Measurements from ENCODE around the gene RPRD2. TPM values are rescaled to one million over a fixed set of nuclear protein-coding genes. Genes with fewer than 3 reads are reported as not detected.
"Not testable (repeated sequence)": the region's sequence is repeated elsewhere in the genome, so short reads cannot be mapped to it uniquely, and the experiment has no call there.

The RPRD2 gene
- 10 to 100 TPM; 18.5 to 33.7 (median 29.7) TPM for total RNA-seq
- polyA plus RNA-seq: 10 to 100 TPM in 1 of 3 donors, 1 to 10 TPM in 2; 5.0 to 22.1 (median 8.9) TPM
- long read RNA-seq, donor 1, partial matches to known transcripts: 1 of 5 reads
- long read RNA-seq, donor 1, other reads (novel, unspliced or antisense): 4 of 5 reads
- long read RNA-seq, donor 2, full-length matches to known transcripts: 3 of 18 reads
- long read RNA-seq, donor 2, partial matches to known transcripts: 0 of 18 reads
- long read RNA-seq, donor 2, other reads (novel, unspliced or antisense): 15 of 18 reads

DNA sequence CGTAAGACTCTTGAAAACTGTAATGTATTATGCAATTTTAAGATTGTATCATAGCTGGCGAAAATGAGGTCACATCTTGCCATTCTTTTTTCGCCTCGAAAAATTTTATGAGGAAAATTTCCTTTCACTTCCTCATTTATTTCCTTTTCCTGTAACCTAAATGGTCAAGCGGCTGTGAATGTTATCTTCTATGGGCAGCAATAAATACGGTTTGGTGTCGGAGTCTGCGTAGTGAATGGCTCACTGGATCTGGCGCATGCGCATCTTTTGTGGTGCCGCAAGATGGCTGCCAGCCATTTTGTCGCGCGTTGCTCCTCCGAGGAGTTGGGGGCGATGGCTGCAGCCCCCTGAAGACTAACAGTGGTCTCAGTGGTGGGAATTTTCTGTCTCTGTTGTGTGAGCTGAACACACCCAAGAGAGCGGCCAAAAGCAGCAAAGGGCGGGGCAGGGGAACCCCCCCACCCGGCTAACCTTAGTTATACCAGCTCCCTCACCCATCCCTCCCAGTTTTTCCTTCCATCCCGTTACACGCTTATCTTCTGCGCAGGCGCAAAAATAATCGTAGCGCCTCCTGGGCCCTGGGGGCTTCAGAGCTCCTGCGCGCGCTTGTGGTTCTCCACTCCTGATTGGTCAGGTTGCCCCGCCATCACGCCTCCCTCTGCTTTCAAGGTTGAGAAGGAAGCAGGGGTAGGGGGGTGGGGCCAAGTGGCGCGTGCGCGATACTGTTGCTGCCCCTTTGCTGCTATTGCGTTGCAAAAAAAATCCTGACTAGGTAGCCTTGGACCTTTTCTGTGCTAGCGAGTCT lies at the start of gene RPRD2:
TSS of gene RPRD2 (plus strand) at position 722 of the 805 bp plus-strand sequence. CDS start 568 bp downstream, outside the sequence.
- H3K9me3 ChIP-seq: no peaks in the 10 kb centered on the region
- H3K4me3 ChIP-seq: peak within 1 kb of the TSS; percentile 94
- ATAC-seq (peak; percentile 94 to 97 (median 96)), DNase-seq (peak; percentile 99 to 100)
- H3K27ac ChIP-seq: peak within 1 kb of the TSS; percentile 93
- H3K27me3 ChIP-seq (ENCODE audit: insufficient read depth in 3 of 3, low read length in 2 of 3): no peaks in the 10 kb centered on the region
- intact Hi-C loops (cut with DNase I): no loop called here
- 1% methylated on average over 36 of the region's 36 CpGs for WGBS, 3 donors
- TF ChIP-seq, protein P1, sequence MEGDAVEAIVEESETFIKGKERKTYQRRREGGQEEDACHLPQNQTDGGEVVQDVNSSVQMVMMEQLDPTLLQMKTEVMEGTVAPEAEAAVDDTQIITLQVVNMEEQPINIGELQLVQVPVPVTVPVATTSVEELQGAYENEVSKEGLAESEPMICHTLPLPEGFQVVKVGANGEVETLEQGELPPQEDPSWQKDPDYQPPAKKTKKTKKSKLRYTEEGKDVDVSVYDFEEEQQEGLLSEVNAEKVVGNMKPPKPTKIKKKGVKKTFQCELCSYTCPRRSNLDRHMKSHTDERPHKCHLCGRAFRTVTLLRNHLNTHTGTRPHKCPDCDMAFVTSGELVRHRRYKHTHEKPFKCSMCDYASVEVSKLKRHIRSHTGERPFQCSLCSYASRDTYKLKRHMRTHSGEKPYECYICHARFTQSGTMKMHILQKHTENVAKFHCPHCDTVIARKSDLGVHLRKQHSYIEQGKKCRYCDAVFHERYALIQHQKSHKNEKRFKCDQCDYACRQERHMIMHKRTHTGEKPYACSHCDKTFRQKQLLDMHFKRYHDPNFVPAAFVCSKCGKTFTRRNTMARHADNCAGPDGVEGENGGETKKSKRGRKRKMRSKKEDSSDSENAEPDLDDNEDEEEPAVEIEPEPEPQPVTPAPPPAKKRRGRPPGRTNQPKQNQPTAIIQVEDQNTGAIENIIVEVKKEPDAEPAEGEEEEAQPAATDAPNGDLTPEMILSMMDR (IDR thresholded peaks at IDR 0.05): peak; percentile 7
- peaks cover 11% of the 10 kb centered on the region for H3K4me1 ChIP-seq
- H3K36me3 ChIP-seq (ENCODE audit: insufficient read depth in 1 of 2, low read depth in 1 of 2): no peaks in the 10 kb centered on the region

DNA sequence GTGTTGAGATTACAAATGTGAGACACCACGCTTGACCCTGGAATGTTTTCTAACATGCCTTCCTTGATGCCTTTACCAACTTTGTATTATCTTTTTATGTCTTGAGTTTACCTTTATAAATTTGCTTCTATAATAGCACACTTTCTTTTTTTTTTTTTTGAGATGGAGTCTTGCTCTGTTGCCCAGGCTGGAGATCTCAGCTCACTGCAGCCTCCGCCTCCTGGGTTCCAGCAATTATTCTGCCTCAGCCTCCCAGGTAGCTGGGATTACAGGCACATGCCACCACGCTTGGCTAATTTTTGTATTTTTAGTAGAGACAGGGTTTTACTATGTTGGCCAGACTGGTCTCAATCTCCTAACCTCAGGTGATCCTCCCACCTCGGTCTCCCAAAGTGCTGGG lies 49.3 kb upstream of the RPRD2 start:
- H3K4me1 ChIP-seq; H3K27me3 ChIP-seq (ENCODE audit: insufficient read depth in 3 of 3, low read length in 2 of 3); H3K36me3 ChIP-seq (ENCODE audit: insufficient read depth in 1 of 2, low read depth in 1 of 2); DNase-seq; H3K9me3 ChIP-seq; intact Hi-C loops (cut with DNase I); H3K27ac ChIP-seq; H3K4me3 ChIP-seq; ATAC-seq: not testable (repeated sequence)
- WGBS, 3 donors: 89 to 97% (median 94%) methylated on average over 4 of the region's 4 CpGs

DNA sequence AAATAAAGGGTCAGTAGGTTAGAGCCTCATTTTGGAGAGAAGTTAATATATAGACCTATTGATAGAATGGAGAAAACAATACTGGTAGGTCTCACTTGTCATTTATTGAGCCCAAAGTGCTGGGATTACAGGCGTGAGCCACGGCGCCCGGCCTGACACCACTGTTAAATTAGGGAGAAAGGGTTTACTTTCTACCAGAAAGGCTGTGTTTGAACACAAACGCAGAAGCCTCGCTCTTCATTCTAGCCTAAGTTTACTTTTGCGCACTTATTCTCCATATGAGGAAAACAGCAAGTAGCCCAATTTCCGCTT lies 43.3 kb upstream of the RPRD2 start:
- ATAC-seq: no peak
- intact Hi-C loops (cut with DNase I): no loop called here
- TF ChIP-seq, protein P1 (IDR thresholded peaks at IDR 0.05): no peak

DNA sequence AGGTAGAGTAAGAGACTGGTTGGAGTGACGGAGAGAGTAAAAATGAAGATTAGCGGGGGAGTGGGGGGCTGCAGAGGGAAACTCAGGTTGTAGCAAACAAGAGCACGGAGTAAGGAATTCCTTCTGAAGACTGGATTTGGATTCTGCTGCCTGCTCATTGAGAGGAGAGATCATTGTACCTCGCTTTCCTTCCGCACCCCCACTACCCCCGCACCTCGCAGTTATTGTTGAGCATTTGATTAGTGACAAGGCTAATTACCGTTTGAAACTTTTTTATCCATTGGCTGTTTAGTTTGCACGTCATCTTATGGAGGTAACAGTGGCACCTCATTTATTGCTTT lies 42.2 kb upstream of the RPRD2 start:
- TF ChIP-seq, protein P1 (IDR thresholded peaks at IDR 0.05): no peak
- H3K27me3 ChIP-seq (ENCODE audit: insufficient read depth in 3 of 3, low read length in 2 of 3): no peaks in the 10 kb centered on the region
- intact Hi-C loops (cut with DNase I): no loop called here
- WGBS, 3 donors: 0 to 1% (median 0%) methylated on average over 8 to 9 of the region's 9 CpGs
- peaks cover 6 to 26% of the 10 kb centered on the region in 2 donors for H3K36me3 ChIP-seq (ENCODE audit: insufficient read depth in 1 of 2, low read depth in 1 of 2)
- peak overlapping the region; percentile 84 for H3K4me3 ChIP-seq
- ATAC-seq (peak in 1 of 4 donors; percentile 8), DNase-seq (no peak)
- H3K4me1 ChIP-seq: peaks cover 9% of the 10 kb centered on the region
- no peaks in the 10 kb centered on the region for H3K9me3 ChIP-seq
- peak overlapping the region; percentile 94 for H3K27ac ChIP-seq

More for the DNA sequence above, 43.3 kb upstream of the RPRD2 start:
- no peak for DNase-seq
- Histone ChIP-seq H3K36me3 (ENCODE audit: insufficient read depth in 1 of 2, low read depth in 1 of 2) (peaks cover 4 to 14% of the 10 kb centered on the region in 2 donors), H3K27me3 (ENCODE audit: insufficient read depth in 3 of 3, low read length in 2 of 3) (no peaks in the 10 kb centered on the region), H3K9me3 (no peaks in the 10 kb centered on the region), H3K27ac (peak overlapping the region; percentile 94), H3K4me1 (peaks cover 9% of the 10 kb centered on the region), H3K4me3 (peak overlapping the region; percentile 84)
- WGBS, 3 donors: 73 to 84% (median 78%) methylated on average over 8 of the region's 8 CpGs

DNA sequence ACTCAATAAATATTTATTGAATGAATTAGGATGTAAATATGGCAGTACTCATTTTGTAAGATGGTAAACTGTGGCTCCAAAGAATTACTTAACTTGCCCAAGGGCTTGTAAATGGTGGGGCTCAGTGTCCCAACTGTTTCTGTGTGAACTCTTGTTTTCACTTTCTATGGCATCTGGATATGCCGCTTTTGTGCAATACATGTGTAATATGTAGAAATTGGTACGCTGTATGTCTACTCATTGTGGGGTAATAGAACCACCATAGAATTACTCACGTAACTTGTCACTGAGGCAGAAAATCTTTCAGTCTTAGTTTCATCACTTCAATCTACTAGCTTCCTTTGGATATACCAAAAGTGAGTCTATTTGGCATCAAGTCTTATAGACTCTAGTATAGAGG lies 41.6 kb upstream of the RPRD2 start:
- DNase-seq: no peak
- no peak for ATAC-seq
- H3K36me3 ChIP-seq (ENCODE audit: insufficient read depth in 1 of 2, low read depth in 1 of 2): peaks cover 6 to 31% of the 10 kb centered on the region in 2 donors
- TF ChIP-seq, protein P1 (IDR thresholded peaks at IDR 0.05): no peak
- H3K4me3 ChIP-seq: peak overlapping the region; percentile 84
- WGBS, 3 donors: 87 to 92% (median 89%) methylated on average over 3 of the region's 3 CpGs
- peak overlapping the region; percentile 94 for H3K27ac ChIP-seq
- no peaks in the 10 kb centered on the region for H3K27me3 ChIP-seq (ENCODE audit: insufficient read depth in 3 of 3, low read length in 2 of 3)
- peaks cover 9% of the 10 kb centered on the region for H3K4me1 ChIP-seq
- no peaks in the 10 kb centered on the region for H3K9me3 ChIP-seq
- intact Hi-C loops (cut with DNase I): no loop called here
